Mesendoderm (in vitro differentiated cells): ENCODE results near the gene CCDC148.

Experiments
- DNase-seq: peaks from one replicate; pipeline ENCODE4 v3.0.0; 2013
- H2AK5ac ChIP-seq: 2 replicates; pipeline ENCODE4 v1.6.1; 2013; ENCODE audit warnings: low read length, inconsistent platforms
- H2BK120ac ChIP-seq: 2 replicates; pipeline ENCODE4 v1.6.1; 2013; ENCODE audit warnings: low read depth, mild to moderate bottlenecking, low read length, moderate library complexity, mixed read lengths
- H2BK15ac ChIP-seq: replicated peaks from 2 replicates; pipeline ENCODE4 v1.6.1; 2013; ENCODE audit warnings: low read depth, mild to moderate bottlenecking, moderate library complexity
- H2BK5ac ChIP-seq: 2 replicates; pipeline ENCODE4 v1.6.1; 2013; ENCODE audit warnings: low read length, inconsistent platforms
- H3K18ac ChIP-seq: 2 replicates; pipeline ENCODE4 v1.6.1; 2013; ENCODE audit warnings: mild to moderate bottlenecking, low read length, mixed read lengths
- H3K23ac ChIP-seq: one replicate; pipeline ENCODE4 v1.6.1; 2013; ENCODE audit warnings: low read length
- H3K27ac ChIP-seq: 2 replicates; pipeline ENCODE4 v1.5.1; 2013; ENCODE audit warnings: low read depth, mild to moderate bottlenecking, inconsistent platforms, low read length, moderate library complexity
- H3K27me3 ChIP-seq: 2 replicates; pipeline ENCODE4 v1.6.1; 2013; ENCODE audit warnings: low read length, control low read depth, mild to moderate bottlenecking, inconsistent platforms; ENCODE audit not compliant: insufficient read depth, poor library complexity
- H3K36me3 ChIP-seq: 2 replicates; pipeline ENCODE4 v1.6.1; 2013; ENCODE audit warnings: low read length, inconsistent platforms; ENCODE audit not compliant: control insufficient read depth, insufficient read depth
- H3K4ac ChIP-seq: one replicate; pipeline ENCODE4 v1.6.1; 2013; ENCODE audit warnings: low read depth, mild to moderate bottlenecking, low read length, moderate library complexity
- H3K4me1 ChIP-seq: 2 replicates; pipeline ENCODE4 v1.6.1; 2013; ENCODE audit warnings: low read depth, low read length, inconsistent platforms; ENCODE audit not compliant: control insufficient read depth
- H3K4me2 ChIP-seq: 2 replicates; pipeline ENCODE4 v1.6.1; 2013; ENCODE audit warnings: low read length
- H3K4me3 ChIP-seq: 2 replicates; pipeline ENCODE4 v1.5.1; 2013; ENCODE audit warnings: mild to moderate bottlenecking, low read length
- H3K56ac ChIP-seq: one replicate; pipeline ENCODE4 v1.6.1; 2013; ENCODE audit warnings: low read length
- H3K79me1 ChIP-seq: 2 replicates; pipeline ENCODE4 v1.6.1; 2013; ENCODE audit warnings: low read length, inconsistent platforms
- H3K79me2 ChIP-seq: 2 replicates; pipeline ENCODE4 v1.6.1; 2013; ENCODE audit warnings: mild to moderate bottlenecking, low read length; ENCODE audit not compliant: control insufficient read depth, insufficient read depth
- H3K9ac ChIP-seq: 2 replicates; pipeline ENCODE4 v1.6.1; 2013; ENCODE audit warnings: low read length, inconsistent platforms
- H4K5ac ChIP-seq: one replicate; pipeline ENCODE4 v1.6.1; 2013; ENCODE audit warnings: low read length
- H4K8ac ChIP-seq: one replicate; pipeline ENCODE4 v1.6.1; 2013; ENCODE audit warnings: low read depth, mild to moderate bottlenecking, control low read depth, low read length, moderate library complexity
- WGBS: extraction: QIAGEN DNeasy Blood & Tissue Kit; methylation state at CpG from one replicate; pipeline ENCODE4 v1.1.7; 2013; ENCODE audit warnings: low lambda C conversion rate, missing lambda C conversion rate; ENCODE audit not compliant: insufficient coverage; ENCODE audit errors: extremely low coverage; 5-methylcytosine and 5-hydroxymethylcytosine counted together

The CCDC148 gene

GRCh38 chr2:158460632-158461297, 4.2 kb upstream of the CCDC148 start:
- no peak overlapping the region for H2BK120ac ChIP-seq
- DNase-seq, result peak; percentile 42
- no peak overlapping the region for H3K4ac ChIP-seq
- no peak overlapping the region for H3K23ac ChIP-seq
- H3K18ac ChIP-seq, result no peak overlapping the region
- H3K4me3 ChIP-seq, result no peak overlapping the region
- no peak overlapping the region for H2BK15ac ChIP-seq
- peaks cover 8% of the 10 kb centered on the region for H3K79me1 ChIP-seq
- H3K36me3 ChIP-seq, result no peaks in the 10 kb centered on the region
- no peak overlapping the region for H2BK5ac ChIP-seq
- no peak overlapping the region for H3K56ac ChIP-seq
- no peaks in the 10 kb centered on the region for H3K27me3 ChIP-seq
- H2AK5ac ChIP-seq, result no peak overlapping the region
- H4K8ac ChIP-seq, result no peak overlapping the region
- no CpG with 5 or more reads among the region's 3 CpGs for WGBS
- H3K27ac ChIP-seq, result no peak overlapping the region
- H3K4me2 ChIP-seq, result no peak overlapping the region
- H3K79me2 ChIP-seq, result peaks cover 55% of the 10 kb centered on the region
- no peak overlapping the region for H4K5ac ChIP-seq
- H3K9ac ChIP-seq, result no peak overlapping the region
- peaks cover 6% of the 10 kb centered on the region for H3K4me1 ChIP-seq

DNA sequence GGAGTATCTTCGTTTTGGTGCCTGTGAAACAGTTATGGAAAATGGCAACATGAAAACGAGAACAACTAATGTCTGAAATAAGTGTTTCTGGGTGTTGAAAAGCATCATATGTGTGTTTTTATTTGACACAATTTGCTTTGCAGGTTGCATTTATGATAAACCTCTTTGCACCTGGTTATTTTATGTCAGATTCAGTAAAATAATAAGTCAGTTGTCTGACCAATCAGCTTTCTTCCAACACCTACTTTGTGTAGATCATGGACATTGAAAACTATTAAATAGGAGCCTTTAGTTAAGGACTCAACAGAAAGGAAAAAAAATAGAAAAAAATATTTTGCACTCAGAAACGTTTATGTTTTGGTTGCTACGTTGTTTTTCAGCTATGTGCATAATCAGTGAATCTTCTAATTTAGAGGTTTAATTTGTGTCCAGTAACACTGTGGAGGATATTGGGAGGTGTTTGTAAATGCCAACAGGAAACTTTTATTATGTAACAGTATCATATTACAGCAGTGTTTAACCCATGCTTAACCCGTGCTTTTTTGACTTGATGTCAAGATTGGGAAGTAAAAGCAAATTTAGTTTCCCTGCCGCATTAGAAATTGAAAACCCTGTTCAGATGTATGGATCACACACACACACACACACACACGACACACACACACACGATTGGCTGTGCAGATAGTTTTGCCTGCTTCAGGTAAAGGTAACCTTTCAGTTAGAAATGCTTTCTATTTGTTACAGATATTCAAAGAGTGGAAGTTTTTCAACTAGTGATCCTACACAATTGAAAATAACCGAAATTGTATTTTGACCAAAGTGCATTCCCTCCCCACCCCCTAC, 2.8 kb upstream of the CCDC148 start:
- Histone ChIP-seq H4K8ac (no peak overlapping the region), H3K4me3 (no peak overlapping the region), H3K27ac (no peak overlapping the region), H2BK120ac (no peak overlapping the region), H3K4me1 (peaks cover 6% of the 10 kb centered on the region), H3K27me3 (no peaks in the 10 kb centered on the region), H3K23ac (no peak overlapping the region), H2BK5ac (no peak overlapping the region), H2AK5ac (no peak overlapping the region), H3K79me2 (peaks cover 49% of the 10 kb centered on the region), H3K79me1 (peaks cover 8% of the 10 kb centered on the region), H4K5ac (no peak overlapping the region), H3K4me2 (no peak overlapping the region), H3K4ac (no peak overlapping the region), H2BK15ac (no peak overlapping the region), H3K9ac (no peak overlapping the region), H3K18ac (no peak overlapping the region), H3K56ac (no peak overlapping the region), H3K36me3 (no peaks in the 10 kb centered on the region)
- DNase-seq, result no peak
- no CpG with 5 or more reads among the region's 9 CpGs for WGBS

GRCh38 chr2:158458617-158458920, 2.0 kb upstream of the CCDC148 start:
- no CpG with 5 or more reads among the region's 9 CpGs for WGBS
- H4K5ac ChIP-seq, result no peak overlapping the region
- H2AK5ac ChIP-seq, result no peak overlapping the region
- peaks cover 6% of the 10 kb centered on the region for H3K4me1 ChIP-seq
- H3K23ac ChIP-seq, result no peak overlapping the region
- H2BK5ac ChIP-seq, result no peak overlapping the region
- H3K27me3 ChIP-seq, result no peaks in the 10 kb centered on the region
- H2BK15ac ChIP-seq, result no peak overlapping the region
- DNase-seq, result no peak
- no peak overlapping the region for H3K18ac ChIP-seq
- H3K27ac ChIP-seq, result peak overlapping the region; percentile 63
- no peak overlapping the region for H2BK120ac ChIP-seq
- no peaks in the 10 kb centered on the region for H3K36me3 ChIP-seq
- peak overlapping the region; percentile 42 for H3K4me3 ChIP-seq
- no peak overlapping the region for H3K4ac ChIP-seq
- no peak overlapping the region for H4K8ac ChIP-seq
- H3K56ac ChIP-seq, result peak overlapping the region; percentile 97
- H3K79me2 ChIP-seq, result peaks cover 45% of the 10 kb centered on the region
- H3K79me1 ChIP-seq, result peaks cover 6% of the 10 kb centered on the region
- peak overlapping the region; percentile 92 for H3K9ac ChIP-seq
- peak overlapping the region; percentile 54 for H3K4me2 ChIP-seq

DNA sequence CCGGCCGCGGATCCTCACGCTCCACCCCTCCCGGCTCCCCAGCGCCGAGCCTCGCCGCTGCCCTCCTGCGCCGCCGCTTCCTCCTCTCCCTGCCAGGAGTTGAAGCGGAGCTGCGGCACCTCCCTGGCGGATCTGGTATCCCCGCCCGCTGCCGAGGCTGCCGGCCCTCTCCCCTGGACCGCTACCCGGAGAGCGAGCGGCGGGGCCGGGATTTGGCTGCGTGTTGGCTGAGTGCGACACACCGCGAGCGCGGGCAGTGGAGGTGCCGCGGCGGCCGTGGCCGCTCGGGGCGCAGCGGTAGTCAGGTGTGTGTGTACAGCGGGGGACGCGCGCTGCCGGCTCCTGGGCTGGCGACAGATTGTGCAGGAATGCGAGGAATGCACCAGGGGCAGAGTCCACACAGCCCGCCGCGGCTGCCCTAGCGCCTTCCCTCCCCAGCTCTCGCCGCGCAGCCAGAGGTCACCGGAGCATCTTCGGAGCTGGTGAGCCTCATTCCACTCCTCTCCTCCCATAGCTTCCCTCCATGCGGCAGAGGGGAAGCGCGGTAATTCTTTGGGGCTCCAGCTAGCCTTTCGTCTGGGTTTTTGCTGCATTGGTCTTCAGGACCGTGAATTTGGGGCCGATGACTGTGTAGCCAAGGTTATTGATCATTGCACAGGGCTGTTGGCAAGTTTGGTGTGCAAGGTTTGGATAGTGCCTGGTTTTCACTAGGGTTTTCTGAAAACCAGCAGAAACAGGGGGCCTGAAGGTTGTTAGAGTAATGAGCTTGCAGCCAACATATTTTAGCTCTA, 1.5 kb upstream of the CCDC148 start:
- Histone ChIP-seq H3K27ac (peak overlapping the region; percentile 98), H2BK5ac (peak overlapping the region; percentile 88), H4K5ac (no peak overlapping the region), H3K79me2 (peaks cover 40% of the 10 kb centered on the region), H4K8ac (no peak overlapping the region), H2AK5ac (no peak overlapping the region), H3K4me2 (peak overlapping the region; percentile 54), H3K27me3 (no peaks in the 10 kb centered on the region), H3K36me3 (no peaks in the 10 kb centered on the region), H3K23ac (peak overlapping the region; percentile 86), H3K4me3 (peak overlapping the region; percentile 42), H3K79me1 (peaks cover 6% of the 10 kb centered on the region), H3K4ac (peak overlapping the region; percentile 18), H3K18ac (peak overlapping the region; percentile 92), H3K56ac (peak overlapping the region; percentile 97), H3K4me1 (peaks cover 6% of the 10 kb centered on the region), H2BK15ac (no peak overlapping the region), H2BK120ac (no peak overlapping the region), H3K9ac (peak overlapping the region; percentile 92)
- no CpG with 5 or more reads among the region's 61 CpGs for WGBS
- peak; percentile 97 for DNase-seq

DNA sequence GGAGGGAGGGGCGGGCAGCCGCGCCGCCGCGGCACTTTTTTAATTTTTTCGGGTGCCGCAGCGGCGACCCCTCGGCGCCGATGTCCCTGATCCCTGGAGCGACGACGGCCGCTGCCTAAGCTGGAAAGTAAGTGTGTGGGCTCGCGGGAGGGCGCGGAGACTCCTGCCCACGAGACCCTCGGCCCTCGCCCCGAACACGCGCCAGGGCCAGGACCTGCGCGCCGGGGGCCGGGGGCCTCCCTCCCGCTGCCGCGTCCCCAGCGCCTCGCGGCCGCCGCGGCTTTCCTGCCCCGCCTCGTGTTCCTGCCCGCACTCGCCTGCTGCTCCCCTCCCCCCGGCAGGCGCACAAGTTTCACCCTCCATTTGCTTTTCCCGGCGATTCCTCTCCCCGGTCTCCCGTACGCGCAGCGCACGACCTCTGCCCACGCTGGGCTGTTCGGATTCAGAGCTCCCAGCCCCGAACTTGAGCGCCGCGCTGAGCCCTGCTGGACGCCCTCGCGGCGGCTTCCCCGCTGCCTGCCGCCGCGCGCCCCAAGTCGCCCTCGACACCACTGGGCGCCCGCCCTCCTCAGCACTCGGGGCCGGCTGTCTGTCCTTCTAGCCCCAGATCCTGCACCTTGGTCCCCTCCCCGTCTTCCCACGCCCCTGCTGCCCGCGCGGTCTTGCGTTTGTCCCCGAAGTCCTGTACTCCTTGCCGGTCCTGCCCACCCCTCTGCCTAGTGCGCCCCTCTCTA, 706 bp upstream of the CCDC148 start:
- peak overlapping the region; percentile 97 for H3K56ac ChIP-seq
- peaks cover 6% of the 10 kb centered on the region for H3K4me1 ChIP-seq
- peaks cover 4% of the 10 kb centered on the region for H3K79me1 ChIP-seq
- H3K79me2 ChIP-seq, result peaks cover 33% of the 10 kb centered on the region
- WGBS, result no CpG with 5 or more reads among the region's 84 CpGs
- H3K4me2 ChIP-seq, result peak overlapping the region; percentile 54
- no peak overlapping the region for H2BK15ac ChIP-seq
- peak overlapping the region; percentile 92 for H3K9ac ChIP-seq
- H4K5ac ChIP-seq, result no peak overlapping the region
- H3K23ac ChIP-seq, result peak overlapping the region; percentile 45
- H2BK120ac ChIP-seq, result no peak overlapping the region
- H3K4me3 ChIP-seq, result peak overlapping the region; percentile 42
- H2AK5ac ChIP-seq, result no peak overlapping the region
- peak overlapping the region; percentile 41 for H3K4ac ChIP-seq
- H3K36me3 ChIP-seq, result no peaks in the 10 kb centered on the region
- no peak overlapping the region for H4K8ac ChIP-seq
- H3K18ac ChIP-seq, result peak overlapping the region; percentile 92
- H3K27ac ChIP-seq, result peak overlapping the region; percentile 98
- peak; percentile 80 for DNase-seq
- H2BK5ac ChIP-seq, result peak overlapping the region; percentile 88
- H3K27me3 ChIP-seq, result no peaks in the 10 kb centered on the region
